ENCODE results near the gene DCLRE1C. TPM values are rescaled to one million over a fixed set of nuclear protein-coding genes. Genes with fewer than 3 reads are reported as not detected.

The DCLRE1C gene
- total and polyA plus RNA-seq, 9 of the 15 experiments (the other 6 are each of a cell fraction or from before 2014, with no cell fraction given) = 8.8 to 22.2 (median 13.9) TPM

DNA sequence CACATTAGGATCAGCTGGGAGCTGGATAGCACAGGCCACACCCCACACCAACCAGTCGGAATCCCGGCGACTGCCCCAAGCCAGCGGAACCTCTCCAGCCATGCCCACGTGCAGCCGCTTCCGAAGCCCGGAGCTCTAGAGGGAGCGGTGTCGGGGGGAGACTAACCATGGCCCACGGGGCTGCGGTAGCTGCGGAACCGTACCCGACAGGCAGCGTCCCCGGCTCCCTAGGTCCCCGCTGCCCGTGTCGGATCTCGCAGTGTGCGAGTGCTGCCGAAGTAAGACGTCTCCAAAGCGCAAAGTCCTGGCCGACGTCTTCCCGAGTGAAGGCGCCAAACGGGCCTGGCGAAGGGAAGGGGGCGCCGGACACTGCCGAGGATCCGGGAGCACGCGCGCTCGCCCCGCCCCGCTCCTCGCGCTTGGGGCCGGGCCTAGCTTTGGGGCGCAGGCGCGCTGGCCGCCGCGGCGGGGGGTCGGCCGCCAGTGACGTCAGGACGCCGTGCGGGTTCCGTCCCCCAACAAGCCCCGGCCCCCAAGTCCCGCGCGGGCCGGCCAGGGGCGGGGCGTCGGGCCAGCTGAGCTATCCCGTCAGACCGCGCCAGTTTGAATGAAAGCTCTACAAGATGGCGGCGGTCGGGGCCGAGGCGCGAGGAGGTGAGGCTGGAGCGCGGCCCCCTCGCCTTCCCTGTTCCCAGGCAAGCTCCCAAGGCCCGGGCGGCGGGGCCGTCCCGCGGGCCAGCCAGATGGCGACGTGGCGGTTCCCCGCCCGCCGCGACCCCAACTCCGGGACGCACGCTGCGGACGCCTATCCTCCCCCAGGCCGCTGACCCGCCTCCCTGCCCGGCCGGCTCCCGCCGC is 75.4 kb downstream of the DCLRE1C start, which contains the start of gene SUV39H2 (continued):
- TF ChIP-seq ZNF740 (CRISPR knock-in tag; IDR thresholded peaks at IDR 0.05) = peak; percentile 78
- no peak for TF ChIP-seq ZNF740 (tag; IDR thresholded peaks at IDR 0.05)
- no peak for TF ChIP-seq TAL1 (IDR thresholded peaks at IDR 0.05)
- no peak for TF ChIP-seq KLF13 (tag; IDR thresholded peaks at IDR 0.05; ENCODE audit: borderline replicate concordance, low read depth)
- no peak; the same call in 1 of the 2 replicates for TF ChIP-seq HCFC1 (IDR thresholded peaks at IDR 0.05; ENCODE audit: low read depth, low read length)
- peak; percentile 43; the same call in 1 of the 2 replicates for TF ChIP-seq ESRRA (IDR thresholded peaks at IDR 0.05; ENCODE audit: borderline replicate concordance, low read depth)
- peak; percentile 83 for TF ChIP-seq SAP30 (IDR thresholded peaks at IDR 0.05; ENCODE audit: borderline replicate concordance, insufficient read depth, low read depth, low read length, poor library complexity, severe bottlenecking)
- TF ChIP-seq, protein P1, sequence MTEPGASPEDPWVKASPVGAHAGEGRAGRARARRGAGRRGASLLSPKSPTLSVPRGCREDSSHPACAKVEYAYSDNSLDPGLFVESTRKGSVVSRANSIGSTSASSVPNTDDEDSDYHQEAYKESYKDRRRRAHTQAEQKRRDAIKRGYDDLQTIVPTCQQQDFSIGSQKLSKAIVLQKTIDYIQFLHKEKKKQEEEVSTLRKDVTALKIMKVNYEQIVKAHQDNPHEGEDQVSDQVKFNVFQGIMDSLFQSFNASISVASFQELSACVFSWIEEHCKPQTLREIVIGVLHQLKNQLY (CRISPR knock-in tag; conservative IDR thresholded peaks at IDR 0.05) = no peak
- TF ChIP-seq FOXO4 (CRISPR knock-in tag; IDR thresholded peaks at IDR 0.05) = no peak
- TF ChIP-seq PML (IDR thresholded peaks at IDR 0.05; ENCODE audit: low read length) = no peak
- TF ChIP-seq ZNF133 (CRISPR knock-in tag; IDR thresholded peaks at IDR 0.05) = no peak
- TF ChIP-seq SMARCE1 (IDR thresholded peaks at IDR 0.05) = peak; percentile 63; the same call in 1 of the 2 replicates
- TF ChIP-seq RBM15 (IDR thresholded peaks at IDR 0.05; ENCODE audit: insufficient read depth, low read length) = no peak
- TF ChIP-seq NR2C1 (IDR thresholded peaks at IDR 0.05) = no peak
- TF ChIP-seq NR2C1 (tag; IDR thresholded peaks at IDR 0.05) = no peak
- TF ChIP-seq ZNF561 (CRISPR knock-in tag; conservative IDR thresholded peaks at IDR 0.05) = no peak
- no peak for TF ChIP-seq CCAR2 (IDR thresholded peaks at IDR 0.05; ENCODE audit: low read depth, low read length)
- TF ChIP-seq ZNF511 (CRISPR knock-in tag; IDR thresholded peaks at IDR 0.05) = peak; percentile 79
- TF ChIP-seq NCOA6 (IDR thresholded peaks at IDR 0.05) = no peak
- TF ChIP-seq IRF2 (CRISPR knock-in tag; IDR thresholded peaks at IDR 0.05) = no peak
- no peak for TF ChIP-seq HINFP (tag; conservative IDR thresholded peaks at IDR 0.05; ENCODE audit: low read depth)
- TF ChIP-seq NFE2L1 (tag; IDR thresholded peaks at IDR 0.05; ENCODE audit: borderline replicate concordance, low read depth) = no peak
